SIG-M5 treated with dmso at 0.1 percent for 504 hours (cell line): ENCODE results near the gene KCTD5.
"Not testable (repeated sequence)": the region's sequence is repeated elsewhere in the genome, so short reads cannot be mapped to it uniquely, and the experiment has no call there.

Source experiments
- DNase-seq: peaks from one replicate; lab custom pipeline; 2025; ENCODE audit not compliant: unreplicated experiment; lab: John Stamatoyannopoulos, UW

The KCTD5 gene

GRCh38 chr16:2721634-2722173 is 39.4 kb downstream of the KCTD5 start:
- not testable (repeated sequence) for DNase-seq

GRCh38 chr16:2724088-2724676 is 41.9 kb downstream of the KCTD5 start:
- DNase-seq = no peak

GRCh38 chr16:2724816-2725348 is 42.6 kb downstream of the KCTD5 start:
- no peak for DNase-seq

- DNase-seq = no peak
These were observed 44.6 kb downstream of the KCTD5 start for GRCh38 chr16:2726923-2727322.

- DNase-seq = no peak
These were observed 45.7 kb downstream of the KCTD5 start for GRCh38 chr16:2728034-2728433.

GRCh38 chr16:2734844-2735515 is 52.7 kb downstream of the KCTD5 start:
- no peak for DNase-seq

- DNase-seq = no peak
These were observed 54.3 kb downstream of the KCTD5 start for GRCh38 chr16:2736476-2737237.

GRCh38 chr16:2737238-2737605 is 54.9 kb downstream of the KCTD5 start:
- no peak for DNase-seq

- no peak for DNase-seq
These were observed 55.6 kb downstream of the KCTD5 start for GRCh38 chr16:2737895-2738418.

- no peak for DNase-seq
These were observed 56.3 kb downstream of the KCTD5 start for GRCh38 chr16:2738615-2739014.

- no peak for DNase-seq
These were observed 57.5 kb downstream of the KCTD5 start for GRCh38 chr16:2739625-2740430.

- no peak for DNase-seq
These were observed 58.2 kb downstream of the KCTD5 start for GRCh38 chr16:2740476-2740875.

- DNase-seq = no peak
These were observed 58.8 kb downstream of the KCTD5 start for GRCh38 chr16:2741168-2741567.

- no peak for DNase-seq
These were observed 60.1 kb downstream of the KCTD5 start for GRCh38 chr16:2742323-2743006.

- DNase-seq = no peak
These were observed 60.9 kb downstream of the KCTD5 start for GRCh38 chr16:2743007-2743810.

- no peak for DNase-seq
These were observed 62.4 kb downstream of the KCTD5 start for GRCh38 chr16:2744711-2745110.

- no peak for DNase-seq
These were observed 63.0 kb downstream of the KCTD5 start for GRCh38 chr16:2745116-2745890.

GRCh38 chr16:2745961-2746360 is 63.6 kb downstream of the KCTD5 start:
- DNase-seq = no peak
